IMR-90 (cell line): ENCODE measurements around the gene NAB1.

Source experiments
- BHLHE40 ChIP-seq: fragments of 150-350 bp; IDR thresholded peaks from 2 replicates; pipeline ENCODE4 v1.6.1; 2016; ENCODE audit warnings: mild to moderate bottlenecking, low read depth, low read length
- CEBPB ChIP-seq: IDR thresholded peaks from 2 replicates; pipeline ENCODE4 v1.6.1; 2012; ENCODE audit warnings: low read depth, low read length, improper control_type of control experiment
- CHD1 ChIP-seq: IDR thresholded peaks from 2 replicates; pipeline ENCODE4 v1.6.1; 2012; ENCODE audit warnings: low read depth, low read length, improper control_type of control experiment
- FOS ChIP-seq: fragments of 150-350 bp; IDR thresholded peaks from 2 replicates; pipeline ENCODE4 v1.6.1; 2016; ENCODE audit warnings: low read depth, low read length
- MAFK ChIP-seq: IDR thresholded peaks from 2 replicates; pipeline ENCODE4 v1.6.1; 2012; ENCODE audit warnings: low read depth, low read length, improper control_type of control experiment
- MXI1 ChIP-seq: IDR thresholded peaks from 2 replicates; pipeline ENCODE4 v1.6.1; 2012; ENCODE audit warnings: low read depth, mild to moderate bottlenecking, low read length, moderate library complexity, borderline replicate concordance
- POLR2A ChIP-seq: IDR thresholded peaks from 2 replicates; pipeline ENCODE4 v1.6.1; 2012; ENCODE audit warnings: mild to moderate bottlenecking, low read depth, low read length
- RAD21 ChIP-seq: IDR thresholded peaks from 2 replicates; pipeline ENCODE4 v1.6.1; 2012; ENCODE audit warnings: low read length, improper control_type of control experiment
- RCOR1 ChIP-seq: IDR thresholded peaks from 2 replicates; pipeline ENCODE4 v1.6.1; 2012; ENCODE audit warnings: mild to moderate bottlenecking, low read length, improper control_type of control experiment; ENCODE audit not compliant: insufficient replicate concordance
- RFX5 ChIP-seq: IDR thresholded peaks from 2 replicates; pipeline ENCODE4 v1.8.0; 2012; ENCODE audit warnings: low read depth, mild to moderate bottlenecking, low read length, moderate library complexity
- SMC3 ChIP-seq: fragments of 150-350 bp; IDR thresholded peaks from 2 replicates; pipeline ENCODE4 v1.6.1; 2016; ENCODE audit warnings: low read depth, mild to moderate bottlenecking, antibody characterized with exemption, low read length, moderate library complexity
- TF ChIP-seq, protein P1 (sequence below): conservative IDR thresholded peaks from 2 replicates; pipeline ENCODE4 v1.5.1; 2012; ENCODE audit warnings: mild to moderate bottlenecking, low read depth, low read length, improper control_type of control experiment
- TF ChIP-seq, protein P2 (sequence below): fragments of 150-350 bp; IDR thresholded peaks from 2 replicates; pipeline ENCODE4 v1.6.1; 2017; ENCODE audit warnings: mild to moderate bottlenecking, antibody characterized with exemption, low read length, low read depth

DNA sequence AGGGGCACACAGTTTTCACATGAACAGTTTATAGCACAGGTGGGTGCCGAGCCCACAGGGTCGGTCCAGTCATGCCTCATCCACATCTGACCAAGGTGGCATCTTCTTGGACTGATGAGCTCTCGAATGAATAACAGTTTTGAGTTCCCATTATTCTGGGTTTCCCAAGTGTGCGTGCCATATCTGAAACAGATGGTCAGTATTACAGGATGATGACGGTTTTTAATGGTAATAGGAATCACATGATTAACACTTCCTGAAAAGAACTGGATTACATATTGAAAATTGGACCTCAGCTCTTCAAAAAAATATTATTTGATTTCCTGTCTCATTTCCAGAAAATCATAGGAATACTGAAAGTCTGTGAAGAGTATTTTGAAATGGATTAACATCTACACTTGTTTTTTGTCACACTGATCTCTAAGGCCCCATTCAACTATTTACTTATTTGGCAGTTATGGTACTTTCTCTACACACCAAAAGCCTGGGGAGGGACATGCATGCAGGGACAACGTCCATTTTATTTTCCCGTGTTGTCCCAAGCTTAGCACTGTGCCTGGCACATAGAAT, 22.2 kb upstream of the NAB1 start:
- TF ChIP-seq, protein P1, sequence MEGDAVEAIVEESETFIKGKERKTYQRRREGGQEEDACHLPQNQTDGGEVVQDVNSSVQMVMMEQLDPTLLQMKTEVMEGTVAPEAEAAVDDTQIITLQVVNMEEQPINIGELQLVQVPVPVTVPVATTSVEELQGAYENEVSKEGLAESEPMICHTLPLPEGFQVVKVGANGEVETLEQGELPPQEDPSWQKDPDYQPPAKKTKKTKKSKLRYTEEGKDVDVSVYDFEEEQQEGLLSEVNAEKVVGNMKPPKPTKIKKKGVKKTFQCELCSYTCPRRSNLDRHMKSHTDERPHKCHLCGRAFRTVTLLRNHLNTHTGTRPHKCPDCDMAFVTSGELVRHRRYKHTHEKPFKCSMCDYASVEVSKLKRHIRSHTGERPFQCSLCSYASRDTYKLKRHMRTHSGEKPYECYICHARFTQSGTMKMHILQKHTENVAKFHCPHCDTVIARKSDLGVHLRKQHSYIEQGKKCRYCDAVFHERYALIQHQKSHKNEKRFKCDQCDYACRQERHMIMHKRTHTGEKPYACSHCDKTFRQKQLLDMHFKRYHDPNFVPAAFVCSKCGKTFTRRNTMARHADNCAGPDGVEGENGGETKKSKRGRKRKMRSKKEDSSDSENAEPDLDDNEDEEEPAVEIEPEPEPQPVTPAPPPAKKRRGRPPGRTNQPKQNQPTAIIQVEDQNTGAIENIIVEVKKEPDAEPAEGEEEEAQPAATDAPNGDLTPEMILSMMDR, result no peak
- TF ChIP-seq POLR2A, result no peak
- no peak for TF ChIP-seq RCOR1
- no peak for TF ChIP-seq CEBPB
- TF ChIP-seq MXI1, result no peak
- no peak for TF ChIP-seq RAD21
- no peak for TF ChIP-seq RFX5
- TF ChIP-seq BHLHE40, result no peak
- TF ChIP-seq, protein P2, sequence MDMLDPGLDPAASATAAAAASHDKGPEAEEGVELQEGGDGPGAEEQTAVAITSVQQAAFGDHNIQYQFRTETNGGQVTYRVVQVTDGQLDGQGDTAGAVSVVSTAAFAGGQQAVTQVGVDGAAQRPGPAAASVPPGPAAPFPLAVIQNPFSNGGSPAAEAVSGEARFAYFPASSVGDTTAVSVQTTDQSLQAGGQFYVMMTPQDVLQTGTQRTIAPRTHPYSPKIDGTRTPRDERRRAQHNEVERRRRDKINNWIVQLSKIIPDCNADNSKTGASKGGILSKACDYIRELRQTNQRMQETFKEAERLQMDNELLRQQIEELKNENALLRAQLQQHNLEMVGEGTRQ, result no peak
- no peak for TF ChIP-seq SMC3
- no peak for TF ChIP-seq FOS
- no peak for TF ChIP-seq MAFK
- no peak for TF ChIP-seq CHD1
